Stimulated activated CD4-positive, alpha-beta T cell treated with anti-CD3 and anti-CD28 coated beads, Interleukin-2, amount 100 ng/mL, for 48 hours (primary cell): ENCODE results near the gene BCAS3.
"Not testable (repeated sequence)": the region's sequence is repeated elsewhere in the genome, so short reads cannot be mapped to it uniquely, and the experiment has no call there.

Source experiments
- DNase-seq, 2 donors: peaks; one replicate each; pipeline ENCODE4 v3.0.0-alpha.2; 2020

Gene BCAS3

DNA sequence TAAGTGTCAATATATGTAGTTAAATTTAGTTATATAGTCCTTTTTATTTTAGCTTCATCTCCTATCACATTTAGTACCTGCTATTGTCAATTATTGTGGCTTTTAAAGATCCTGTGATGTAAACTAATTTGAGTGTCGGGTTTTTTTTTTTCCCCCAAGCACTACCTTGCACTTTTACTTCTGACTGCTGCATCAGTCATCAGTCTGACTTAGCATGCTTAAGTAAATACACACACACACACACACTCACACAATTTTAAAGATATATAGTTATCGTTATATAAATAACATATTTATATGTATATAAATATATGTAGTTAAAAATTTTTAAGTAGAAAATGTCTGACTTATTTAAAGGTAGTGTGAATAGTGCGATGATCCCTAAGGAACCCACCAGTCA is 127.2 kb downstream of the BCAS3 start:
- no peak for DNase-seq

DNA sequence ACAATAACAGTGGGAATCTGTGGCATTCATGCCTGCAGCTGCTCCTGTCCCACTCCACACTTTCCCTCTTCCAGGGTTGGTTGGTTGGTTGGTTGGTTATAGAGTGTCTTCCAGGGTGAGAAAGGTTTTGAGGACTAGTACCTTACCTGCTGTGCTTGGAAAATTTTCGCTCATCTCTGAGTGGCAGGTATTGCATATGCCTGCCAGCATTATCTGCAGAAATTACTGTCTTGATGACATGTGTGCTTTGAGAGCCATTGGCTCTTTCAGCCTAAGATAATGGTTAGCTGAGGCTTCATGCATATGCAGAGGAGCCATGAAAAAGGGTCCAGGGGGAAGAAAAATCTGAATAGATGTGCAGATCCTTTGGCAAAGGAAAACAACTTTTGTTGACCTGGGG is 131.8 kb downstream of the BCAS3 start:
- DNase-seq = no peak

DNA sequence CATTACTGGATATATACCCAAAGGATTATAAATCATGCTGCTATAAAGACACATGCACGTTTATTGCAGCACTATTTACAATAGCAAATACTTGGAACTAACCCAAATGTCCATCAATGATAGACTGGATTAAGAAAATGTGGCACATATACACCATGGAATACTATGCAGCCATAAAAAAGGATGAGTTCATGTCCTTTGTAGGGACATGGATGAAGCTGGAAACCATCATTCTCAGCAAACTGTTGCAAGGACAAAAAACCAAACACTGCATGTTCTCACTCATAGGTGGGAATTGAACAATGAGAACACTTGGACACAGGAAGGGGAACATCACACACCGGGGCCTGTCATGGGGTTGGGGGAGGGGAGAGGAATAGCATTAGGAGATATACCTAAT is 137.3 kb downstream of the BCAS3 start:
- not testable (repeated sequence) for DNase-seq

DNA sequence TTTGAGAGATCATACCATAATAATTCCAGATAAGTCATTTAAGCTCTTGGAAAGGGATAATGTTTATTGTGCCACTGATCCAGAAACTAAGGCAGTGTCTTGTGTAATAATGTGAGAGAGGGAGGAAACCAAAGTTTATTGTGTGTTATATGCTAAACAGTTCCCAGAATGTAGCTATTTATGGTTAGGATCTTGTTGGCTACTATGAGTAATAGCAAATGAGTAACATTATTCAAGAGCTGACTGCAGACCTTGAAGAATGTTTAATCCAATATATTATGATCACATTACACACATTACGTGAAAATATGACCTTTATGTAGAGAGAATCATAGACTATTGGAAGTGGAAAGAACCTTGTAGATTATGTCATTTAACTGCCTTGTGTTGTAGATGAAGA is 139.5 kb downstream of the BCAS3 start:
- DNase-seq = no peak

DNA sequence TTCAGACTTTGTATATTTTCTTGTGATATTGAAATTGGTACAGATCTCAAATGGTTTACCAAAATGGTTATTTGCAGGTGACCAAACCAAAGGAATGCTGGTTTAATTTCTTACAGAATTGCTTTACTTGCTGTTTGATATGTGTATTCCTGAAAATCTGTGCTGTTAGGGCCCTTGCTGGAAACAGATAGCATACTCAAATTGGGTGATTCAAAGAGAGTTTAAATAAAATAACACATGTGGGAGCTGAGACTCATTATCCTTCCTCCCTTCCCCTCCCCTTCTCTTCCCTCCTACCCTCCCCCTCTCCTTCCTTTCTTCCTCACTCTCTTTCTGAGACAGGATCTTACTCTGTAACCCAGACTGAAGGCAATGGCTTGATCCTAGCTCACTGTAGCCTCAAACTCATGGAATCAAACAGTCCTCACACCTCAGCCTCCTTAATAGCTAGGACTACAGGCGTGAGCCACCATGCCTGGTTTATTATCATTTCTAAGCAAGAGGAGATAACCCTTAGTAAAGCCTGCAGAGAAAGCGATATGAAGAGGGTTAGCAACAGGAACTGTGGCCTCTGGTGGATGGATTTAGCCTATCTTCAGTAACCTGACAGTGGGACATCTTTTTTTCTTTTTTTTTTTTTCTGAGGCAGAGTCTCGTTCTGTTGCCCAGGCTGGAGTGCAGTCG is 141.9 kb downstream of the BCAS3 start:
- DNase-seq = no peak

DNA sequence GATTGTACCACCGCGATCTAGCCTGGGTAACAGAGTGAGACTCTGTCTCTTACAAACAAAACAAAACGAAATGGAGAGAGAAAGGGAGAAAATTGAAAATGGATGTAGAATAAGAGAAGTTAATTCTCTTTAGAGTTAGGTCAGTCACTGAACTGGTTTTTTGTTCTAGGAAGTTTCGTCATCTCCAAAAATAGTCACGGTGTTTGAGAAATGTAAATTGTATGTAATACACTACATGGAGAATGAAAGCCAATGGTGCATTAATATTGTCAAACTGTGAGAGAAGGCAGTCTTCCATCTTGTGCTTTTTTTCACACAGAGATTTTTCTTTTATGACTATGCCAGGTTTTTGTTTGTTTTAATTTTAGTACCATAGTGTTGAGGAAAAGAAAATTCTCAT is 145.9 kb downstream of the BCAS3 start:
- no peak for DNase-seq

DNA sequence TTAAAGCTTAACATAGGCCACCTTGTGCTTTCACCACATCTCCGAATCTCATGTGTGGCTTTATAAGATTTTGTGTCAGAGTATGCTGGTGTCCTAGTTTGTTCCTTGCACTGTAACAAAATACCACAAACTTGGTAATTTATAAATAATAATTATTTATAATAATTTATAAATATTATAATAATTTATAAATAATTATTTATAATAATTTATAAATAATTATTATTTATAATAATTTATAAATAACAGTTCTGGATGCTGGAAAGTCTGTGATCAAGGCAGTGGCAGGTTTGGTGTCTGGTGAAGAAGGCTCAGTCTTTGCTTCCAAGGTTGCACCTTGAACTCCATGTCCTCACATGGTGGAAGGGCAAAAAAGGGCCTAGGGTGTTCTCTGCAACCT is 147.7 kb downstream of the BCAS3 start:
- DNase-seq = no peak

DNA sequence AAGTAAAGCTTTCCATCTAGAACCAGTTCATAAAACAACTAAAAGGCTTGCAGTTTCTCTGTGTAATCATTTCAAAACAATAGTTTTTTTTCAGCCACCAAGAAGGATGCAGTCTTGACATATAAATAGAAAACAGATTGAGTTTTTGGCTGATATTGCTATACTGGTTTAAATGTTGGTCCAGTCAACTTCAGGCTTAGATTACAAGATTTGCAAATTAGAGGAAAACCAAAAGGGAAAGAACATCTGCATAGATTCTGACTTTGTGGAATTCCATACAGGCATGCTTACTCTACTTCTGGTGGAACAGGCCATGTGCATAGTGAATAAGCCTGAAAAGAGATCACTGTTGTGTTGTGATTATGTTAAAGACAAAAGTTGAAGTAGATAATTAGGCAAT is 150.3 kb downstream of the BCAS3 start:
- DNase-seq = no peak

DNA sequence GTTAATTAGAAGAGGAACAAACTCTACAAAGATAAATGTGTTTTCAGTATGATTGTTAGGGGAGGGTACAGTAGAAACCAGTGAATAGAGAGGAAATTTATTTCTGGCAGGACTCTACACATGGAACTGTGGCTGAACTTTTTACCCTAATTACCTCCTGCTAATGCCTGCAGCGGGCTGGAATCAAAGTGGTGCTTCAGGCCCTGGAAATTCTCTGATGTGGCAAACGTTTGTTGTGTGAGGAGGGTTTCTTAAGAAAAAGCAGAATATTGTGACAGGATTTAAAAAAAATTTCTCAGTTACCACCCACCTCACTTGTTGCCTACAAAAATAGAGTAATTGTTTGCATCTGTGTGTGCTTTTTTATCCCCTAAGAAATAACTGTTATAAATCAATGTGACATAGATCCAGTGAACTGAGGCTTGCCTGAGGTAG is 154.5 kb downstream of the BCAS3 start:
- DNase-seq = no peak

DNA sequence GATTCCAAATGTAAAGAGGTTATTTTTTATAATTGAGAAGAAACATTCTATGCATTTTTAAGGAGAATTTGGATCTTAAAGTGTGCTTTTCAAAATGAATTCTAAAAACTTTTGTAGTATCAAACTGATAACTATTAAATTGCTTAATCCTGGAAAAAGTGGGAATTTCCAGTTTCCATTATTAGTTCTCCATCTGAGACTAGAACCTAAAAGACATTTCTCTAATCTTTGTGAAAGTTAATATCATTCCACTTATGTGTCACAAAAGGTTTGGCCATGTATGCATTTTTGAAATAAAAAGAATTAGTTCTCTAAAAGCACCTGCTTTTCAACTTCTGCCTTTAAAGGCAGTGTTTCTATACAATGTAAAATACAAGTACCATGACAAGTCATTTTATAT is 155.0 kb downstream of the BCAS3 start:
- no peak for DNase-seq

DNA sequence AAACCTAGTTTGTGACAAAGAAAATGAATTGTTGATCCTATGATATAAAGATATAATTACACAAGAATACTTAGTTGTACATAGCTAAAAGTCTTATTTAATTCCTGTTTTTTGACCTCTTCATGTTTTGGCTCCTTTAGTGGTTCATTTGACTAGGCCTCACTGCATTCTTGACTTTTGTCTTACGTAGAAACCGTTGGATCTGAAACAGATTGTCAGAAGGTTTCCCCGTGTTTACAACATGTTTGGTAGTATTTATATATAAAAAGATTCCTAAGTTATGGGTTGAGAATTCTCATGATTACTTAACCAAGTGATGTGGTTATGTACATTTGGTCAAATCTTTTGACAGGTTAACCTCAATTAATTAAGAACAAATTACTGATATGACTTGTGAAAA is 162.8 kb downstream of the BCAS3 start:
- no peak for DNase-seq

DNA sequence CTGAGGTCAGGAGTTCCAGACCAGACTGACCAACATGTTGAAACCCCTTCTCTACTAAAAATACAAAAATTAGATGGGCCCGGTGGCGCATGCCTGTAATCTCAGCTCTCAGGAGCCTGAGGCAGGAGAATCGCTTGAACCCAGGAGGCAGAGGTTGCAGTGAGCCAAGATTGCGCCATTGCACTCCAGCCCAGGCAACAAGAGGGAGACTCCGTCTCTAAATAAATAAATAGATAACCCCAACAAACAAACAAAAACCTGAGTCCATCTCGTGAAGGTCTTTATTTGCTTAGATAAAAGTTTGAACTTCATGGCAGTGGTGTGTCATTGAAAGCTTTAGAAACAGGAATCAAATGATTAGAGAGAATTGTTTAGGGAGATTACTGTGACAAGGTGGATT is 167.4 kb downstream of the BCAS3 start:
- no peak for DNase-seq

DNA sequence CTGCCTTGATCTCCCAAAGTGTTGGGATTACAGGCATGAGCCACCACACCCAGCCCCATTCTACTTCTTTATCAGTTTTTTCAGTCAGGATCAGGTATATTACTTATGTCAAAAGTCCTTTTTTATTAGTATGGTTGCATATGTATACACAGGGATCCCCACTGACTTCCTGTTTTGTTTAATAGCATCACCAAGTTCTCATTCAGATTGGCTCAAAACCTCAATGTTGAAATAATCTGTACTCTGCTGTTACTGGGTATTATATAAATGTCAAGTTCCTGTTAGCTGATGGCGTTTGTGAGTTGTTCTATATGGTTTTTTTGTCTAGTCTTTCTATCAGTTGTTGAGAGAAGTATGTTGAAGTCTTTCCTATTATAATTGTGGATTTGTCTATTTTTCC is 168.5 kb downstream of the BCAS3 start:
- DNase-seq = no peak

DNA sequence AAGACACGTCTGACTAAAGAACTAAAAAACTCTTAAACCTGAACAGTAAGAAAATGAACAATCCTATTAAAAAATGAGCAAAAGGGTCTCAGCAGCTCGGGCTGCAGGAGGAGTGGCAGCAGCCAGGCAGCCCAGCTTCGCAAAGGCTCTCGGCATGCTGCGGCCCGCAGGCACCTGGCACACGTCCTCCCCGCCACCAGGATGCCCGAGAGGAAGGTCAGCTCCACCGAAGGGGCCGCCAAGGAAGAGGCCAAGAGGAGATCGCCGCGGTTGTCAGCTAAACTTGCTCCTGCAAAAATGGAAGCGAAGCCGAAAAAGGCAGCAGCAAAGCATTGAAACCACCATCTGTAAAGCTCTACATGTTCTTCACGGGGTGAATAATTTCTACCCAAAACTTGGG is 173.5 kb downstream of the BCAS3 start:
- DNase-seq = no peak

DNA sequence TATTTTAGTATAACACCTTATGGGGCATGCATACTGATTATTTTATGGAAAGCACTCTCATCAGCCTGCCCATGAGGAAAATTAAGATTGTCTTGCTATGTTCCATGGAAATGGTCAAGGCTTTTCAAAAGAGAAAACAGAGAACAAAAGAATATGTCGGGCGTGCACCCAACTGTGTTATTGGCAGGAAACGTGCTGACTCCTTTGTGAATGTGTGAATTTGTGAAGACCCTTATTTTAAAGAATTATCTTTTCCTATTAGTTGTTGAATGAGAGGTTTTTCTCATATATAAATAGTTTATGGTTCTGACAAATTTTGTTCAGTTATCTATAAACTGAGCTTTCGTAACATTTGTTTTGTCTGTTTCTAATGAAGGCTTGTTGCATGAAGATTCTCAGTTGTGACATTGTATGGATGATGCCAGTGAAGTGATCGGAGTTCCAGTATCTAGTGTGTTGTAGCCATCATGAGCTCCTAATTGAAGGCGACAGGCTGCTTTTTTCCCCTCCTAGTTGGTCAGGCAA is 180.0 kb downstream of the BCAS3 start:
- no peak for DNase-seq

DNA sequence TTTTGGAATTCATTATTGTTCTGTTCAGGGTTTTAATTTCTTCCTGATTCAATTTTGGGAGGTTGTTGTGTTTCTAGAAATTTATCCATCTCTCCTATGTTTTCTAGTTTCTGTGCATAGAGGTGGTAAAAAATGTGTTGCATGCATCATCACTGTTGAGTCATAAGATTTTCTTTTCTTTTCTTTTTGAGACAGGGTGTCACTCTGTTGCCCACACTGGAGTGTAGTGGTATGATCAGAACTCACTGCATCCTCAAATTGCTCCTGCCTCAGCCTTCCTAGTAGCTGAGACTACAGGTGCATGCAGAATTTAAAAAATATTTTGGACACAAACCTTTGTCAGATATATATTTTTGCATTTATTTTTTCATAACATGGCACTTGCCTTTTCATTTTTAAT is 184.8 kb downstream of the BCAS3 start:
- no peak for DNase-seq

DNA sequence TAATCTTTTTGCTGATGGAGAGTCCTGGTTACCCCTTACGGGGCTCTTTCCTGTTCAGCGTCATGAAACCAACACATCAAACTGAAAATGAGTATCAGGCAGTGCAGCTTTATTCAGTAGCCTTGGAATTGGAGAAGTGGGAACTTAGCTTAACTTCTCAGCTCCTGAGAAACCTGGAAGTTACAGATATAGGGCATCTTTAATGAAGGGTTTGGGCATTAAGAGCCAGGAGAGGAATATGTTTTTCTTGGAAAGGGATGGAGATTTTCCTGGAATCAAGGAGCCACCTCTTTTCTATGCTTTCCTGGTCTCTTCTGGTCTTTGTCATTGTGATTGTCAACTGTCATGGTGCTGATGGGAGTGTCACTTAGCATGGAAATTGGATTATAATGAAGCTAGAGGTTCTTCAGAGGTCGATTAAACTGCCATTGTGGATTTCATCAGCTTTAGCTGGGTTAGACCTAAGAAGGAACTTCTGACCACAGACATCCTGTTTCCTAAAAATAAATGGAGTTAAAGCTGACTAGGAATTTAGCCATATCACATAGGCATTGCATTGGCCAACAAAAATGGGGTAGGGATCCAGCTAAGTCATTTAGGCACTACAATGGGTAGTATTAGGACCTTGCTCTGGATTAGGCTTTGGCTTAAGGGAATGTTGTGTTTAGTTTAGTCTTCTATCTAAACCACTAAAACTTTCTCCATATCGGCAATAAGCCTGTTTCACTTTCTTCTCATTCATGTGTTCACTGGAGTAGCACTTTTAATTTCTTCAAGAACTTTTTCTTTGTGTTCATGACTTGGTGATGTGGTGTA is 186.4 kb downstream of the BCAS3 start:
- DNase-seq = no peak

DNA sequence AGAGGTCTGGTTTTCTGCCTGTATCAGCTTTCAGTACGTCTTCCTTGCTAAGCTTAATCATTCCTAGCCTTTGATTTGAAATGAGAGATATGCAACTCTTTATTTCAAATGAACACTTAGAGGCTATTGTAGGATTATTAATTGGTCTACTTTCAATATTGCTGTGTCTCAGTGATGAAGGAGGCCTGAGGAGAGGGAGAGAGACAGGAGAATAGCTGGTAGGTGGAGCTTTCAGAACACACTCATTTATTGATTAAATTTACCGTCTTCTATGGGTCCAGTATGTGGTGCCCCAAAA is 187.0 kb downstream of the BCAS3 start:
- no peak for DNase-seq

DNA sequence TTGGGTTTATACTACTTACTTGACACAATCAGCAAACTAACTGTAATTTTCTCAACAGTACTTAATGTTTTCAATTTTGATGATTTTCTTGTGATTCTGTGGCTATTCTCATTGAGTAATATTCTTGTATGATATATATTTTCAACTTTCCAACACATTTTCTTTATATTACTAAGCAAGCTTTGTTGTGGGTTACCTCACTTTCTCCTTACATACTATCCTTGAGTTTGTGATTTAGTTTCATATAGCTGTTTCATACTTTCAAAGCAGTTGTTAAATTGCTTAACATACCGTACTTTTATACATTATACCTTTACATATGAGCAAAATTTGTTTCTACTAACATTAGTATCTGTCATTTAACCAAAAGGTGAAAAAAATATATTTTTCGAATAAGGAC is 197.1 kb downstream of the BCAS3 start:
- DNase-seq = no peak

DNA sequence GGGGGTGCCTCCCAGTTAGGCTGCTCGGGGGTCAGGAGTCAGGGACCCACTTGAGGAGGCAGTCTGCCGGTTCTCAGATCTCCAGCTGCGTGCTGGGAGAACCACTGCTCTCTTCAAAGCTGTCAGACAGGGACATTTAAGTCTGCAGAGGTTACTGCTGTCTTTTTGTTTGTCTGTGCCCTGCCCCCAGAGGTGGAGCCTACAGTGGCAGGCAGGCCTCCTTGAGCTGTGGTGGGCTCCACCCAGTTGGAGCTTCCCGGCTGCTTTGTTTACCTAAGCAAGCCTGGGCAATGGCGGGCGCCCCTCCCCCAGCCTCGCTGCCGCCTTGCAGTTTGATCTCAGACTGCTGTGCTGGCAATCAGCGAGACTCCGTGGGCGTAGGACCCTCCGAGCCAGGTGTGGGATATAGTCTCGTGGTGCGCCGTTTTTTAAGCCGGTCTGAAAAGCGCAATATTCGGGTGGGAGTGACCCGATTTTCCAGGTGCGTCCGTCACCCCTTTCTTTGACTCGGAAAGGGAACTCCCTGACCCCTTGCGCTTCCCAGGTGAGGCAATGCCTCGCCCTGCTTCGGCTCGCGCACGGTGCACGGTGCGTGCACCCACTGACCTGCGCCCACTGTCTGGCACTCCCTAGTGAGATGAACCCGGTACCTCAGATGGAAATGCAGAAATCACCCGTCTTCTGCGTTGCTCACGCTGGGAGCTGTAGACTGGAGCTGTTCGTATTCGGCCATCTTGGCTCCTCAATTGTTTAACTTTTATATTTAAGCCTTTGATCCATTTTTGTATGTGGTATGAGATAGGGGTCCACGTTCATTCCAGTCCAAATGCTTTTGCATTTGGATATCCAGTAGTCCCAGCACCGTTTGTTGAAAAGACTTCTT is 209.3 kb downstream of the BCAS3 start:
- DNase-seq = not testable (repeated sequence)

DNA sequence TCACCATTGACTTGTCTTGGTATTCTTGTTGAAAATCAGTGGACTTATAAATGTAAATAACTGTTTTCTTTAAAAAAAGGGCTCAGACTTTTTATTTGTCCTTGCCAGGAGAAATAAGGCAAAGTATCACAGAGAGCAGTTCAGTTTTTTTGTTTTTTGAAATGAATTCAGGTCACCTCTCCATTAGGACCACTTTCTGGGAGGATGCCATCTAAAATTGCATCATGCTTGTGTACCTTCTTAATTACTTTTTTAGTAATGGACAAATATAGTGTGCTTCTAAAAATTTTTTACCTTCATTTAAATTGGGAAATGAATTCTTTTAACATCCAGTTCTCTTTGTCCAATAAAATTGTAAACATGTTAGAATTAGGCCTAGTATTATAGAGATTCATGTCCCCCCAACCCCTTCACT is 210.0 kb downstream of the BCAS3 start:
- DNase-seq = no peak

DNA sequence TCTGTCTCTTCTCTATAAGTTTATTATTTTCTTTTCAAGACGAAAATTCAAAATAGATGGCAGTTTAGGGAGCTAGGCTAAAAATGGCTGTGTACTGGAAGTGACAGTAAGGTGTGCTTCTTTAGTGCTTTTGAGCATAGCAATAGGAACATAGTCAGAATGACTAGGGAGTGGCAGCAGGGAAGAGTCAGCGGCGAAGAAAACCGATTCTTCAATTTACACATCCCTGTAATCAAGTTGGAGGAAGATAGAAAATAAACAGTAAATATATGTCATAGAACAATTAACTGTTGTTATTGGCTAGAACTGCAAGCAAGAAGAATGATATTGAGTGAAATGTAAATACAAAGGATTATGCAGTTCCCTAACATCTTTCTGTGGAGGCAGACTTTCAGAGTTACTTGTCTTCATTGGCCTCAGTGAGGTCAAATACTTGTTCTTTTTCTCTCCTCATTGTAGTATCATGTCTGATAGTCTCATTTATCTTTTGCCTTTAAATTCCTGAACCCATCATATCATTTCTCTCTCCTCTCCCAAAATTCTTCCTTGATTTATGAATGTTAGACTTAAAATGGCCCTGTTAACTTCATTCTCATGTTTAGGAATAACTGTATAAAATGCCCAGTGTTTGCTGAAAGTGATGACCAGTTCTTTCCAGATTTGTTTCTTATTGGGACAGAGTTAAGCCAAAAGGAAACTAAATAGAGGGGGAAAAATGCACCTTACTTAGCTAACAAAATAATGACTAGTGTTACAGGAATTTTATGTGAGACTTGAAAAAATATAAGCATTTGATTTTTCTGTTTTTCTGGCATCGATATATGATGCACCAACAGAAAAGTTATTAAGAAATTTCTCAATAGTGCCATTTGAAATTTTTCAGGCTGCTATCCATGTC is 211.4 kb downstream of the BCAS3 start:
- DNase-seq = no peak

DNA sequence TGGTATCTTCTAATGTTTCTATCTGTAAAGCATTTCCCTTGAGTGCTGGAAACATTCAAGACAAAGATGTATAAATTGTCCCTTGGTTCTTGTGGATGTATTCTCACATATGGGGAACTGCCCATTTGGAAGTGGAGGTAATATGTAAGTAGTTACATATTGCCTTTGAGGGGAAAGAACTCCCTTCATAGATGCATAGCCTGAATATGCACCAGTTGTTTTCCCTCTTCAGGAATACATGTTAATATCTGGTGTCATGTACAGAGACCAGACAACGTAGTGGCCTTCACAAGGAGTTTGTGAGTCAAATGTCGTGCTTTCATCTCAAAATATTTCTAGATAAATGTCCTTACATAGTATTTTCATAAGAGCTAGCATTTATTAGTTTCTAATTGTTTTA is 213.5 kb downstream of the BCAS3 start:
- DNase-seq = no peak
